BLaER1 treated with 17β-estradiol and CSF1 and Interleukin-3, amounts not matched to agents 10 nM and 100 nM (cell line): ENCODE data around the gene NBPF1.
"Not testable (repeated sequence)": the region's sequence is repeated elsewhere in the genome, so short reads cannot be mapped to it uniquely, and the experiment has no call there.

ENCODE experiments used
- H3K27ac ChIP-seq, 11 experiments: shearing (Covaris generic); formaldehyde crosslinking; 2 replicates each; pipeline ENCODE4 v1.8.1; 2022
- H3K27me3 ChIP-seq, 11 experiments: shearing (Covaris generic); formaldehyde crosslinking; 2 replicates each; pipeline ENCODE4 v1.8.1; 2022
- H3K36me3 ChIP-seq, 11 experiments: shearing (Covaris generic); formaldehyde crosslinking; 2 replicates each; pipeline ENCODE4 v1.8.1; 2022
- H3K4me1 ChIP-seq, 10 experiments: shearing (Covaris generic); formaldehyde crosslinking; 2 replicates each; pipeline ENCODE4 v1.8.1; 2022
- H3K4me2 ChIP-seq, 11 experiments: shearing (Covaris generic); formaldehyde crosslinking; 2 replicates each; pipeline ENCODE4 v1.8.1; 2022
- H3K4me3 ChIP-seq, 10 experiments: shearing (Covaris generic); formaldehyde crosslinking; 2 replicates each; pipeline ENCODE4 v1.8.1; 2022
- H3K9ac ChIP-seq, 11 experiments: shearing (Covaris generic); formaldehyde crosslinking; 2 replicates each; pipeline ENCODE4 v1.8.1; 2022
- H3K9me3 ChIP-seq, 11 experiments: shearing (Covaris generic); formaldehyde crosslinking; replicated peaks in 1 of 11; 2 replicates each; pipeline ENCODE4 v1.8.1; 2022
- H4K20me1 ChIP-seq, 11 experiments: shearing (Covaris generic); formaldehyde crosslinking; 2 replicates each; pipeline ENCODE4 v1.8.1; 2022

NBPF1 gene

GRCh38 chr1:16600855-16601786 lies 12.2 kb downstream of the NBPF1 start:
- H4K20me1 ChIP-seq, H3K27ac ChIP-seq, H3K4me3 ChIP-seq, H3K27me3 ChIP-seq, H3K4me2 ChIP-seq, H3K9me3 ChIP-seq, H3K9ac ChIP-seq, H3K4me1 ChIP-seq: not testable (repeated sequence)
- peaks cover 13 to 17% (median 16%) of the 10 kb centered on the region in 11 experiments; a peak in 21 of 22 replicates for H3K36me3 ChIP-seq

DNA sequence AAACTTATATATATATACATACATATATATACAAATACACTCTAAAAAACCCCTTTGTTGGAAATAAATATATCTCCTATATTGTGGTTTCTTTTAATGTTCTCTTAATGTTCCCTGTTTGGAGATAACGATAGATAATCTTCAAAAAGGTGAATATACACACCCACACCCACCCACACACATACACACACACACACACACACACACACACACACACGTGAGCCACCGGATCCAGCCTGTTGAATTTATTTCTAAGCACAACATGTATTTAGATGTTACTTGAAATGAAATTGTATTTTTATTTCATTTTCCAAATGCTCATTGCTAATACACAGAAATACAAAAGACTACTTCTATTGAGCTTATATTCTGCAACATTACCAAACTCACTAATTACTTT lies 14.0 kb downstream of the NBPF1 start:
- H4K20me1 ChIP-seq, H3K36me3 ChIP-seq, H3K9me3 ChIP-seq, H3K4me3 ChIP-seq, H3K27me3 ChIP-seq, H3K4me1 ChIP-seq, H3K27ac ChIP-seq, H3K9ac ChIP-seq, H3K4me2 ChIP-seq: not testable (repeated sequence)

DNA sequence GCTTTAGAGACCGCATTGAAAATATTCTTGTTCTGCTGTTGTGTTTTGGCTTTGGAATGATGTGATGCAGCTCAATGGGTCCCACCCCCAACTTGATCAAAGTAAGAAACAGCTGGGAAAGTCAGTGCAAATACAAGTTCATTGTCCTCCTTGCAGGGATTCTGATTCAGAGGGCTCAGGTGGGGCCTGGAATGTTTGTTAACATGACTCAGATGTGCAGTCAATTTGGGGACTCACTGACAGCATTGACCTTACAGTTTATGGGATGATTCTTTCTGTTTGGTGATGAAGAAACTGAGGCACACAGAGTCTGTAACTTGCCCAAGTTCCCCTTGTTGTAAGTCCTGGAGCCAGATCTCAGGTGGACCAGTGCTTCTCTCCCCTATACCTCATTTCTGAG lies 18.1 kb downstream of the NBPF1 start:
- not testable (repeated sequence) for H3K4me3 ChIP-seq, H3K9ac ChIP-seq, H3K4me2 ChIP-seq, H3K4me1 ChIP-seq, H3K27me3 ChIP-seq, H3K36me3 ChIP-seq, H3K27ac ChIP-seq, H4K20me1 ChIP-seq, H3K9me3 ChIP-seq

DNA sequence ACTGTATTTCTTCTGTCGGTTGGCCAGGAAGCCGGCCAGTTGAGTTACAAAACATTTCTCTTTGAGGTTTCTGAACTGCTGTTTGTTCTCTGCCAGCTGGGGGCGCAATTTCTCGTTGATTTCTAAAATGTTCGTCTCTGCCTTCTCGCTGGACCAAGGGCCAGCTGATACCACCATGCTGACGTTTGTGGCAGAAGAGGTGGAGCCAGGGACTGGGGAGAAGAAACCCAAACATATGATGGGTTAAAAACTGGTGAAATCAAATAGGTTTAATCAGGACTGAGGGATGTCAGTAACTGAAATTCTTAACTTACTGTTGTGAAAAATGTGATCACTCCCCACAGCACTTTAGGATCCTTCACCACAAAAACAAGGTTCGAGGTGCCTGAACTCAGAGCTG lies 21.5 kb downstream of the NBPF1 start:
- H3K27ac ChIP-seq, H3K9me3 ChIP-seq, H3K9ac ChIP-seq, H4K20me1 ChIP-seq, H3K4me3 ChIP-seq, H3K4me1 ChIP-seq, H3K27me3 ChIP-seq, H3K4me2 ChIP-seq, H3K36me3 ChIP-seq: not testable (repeated sequence)

DNA sequence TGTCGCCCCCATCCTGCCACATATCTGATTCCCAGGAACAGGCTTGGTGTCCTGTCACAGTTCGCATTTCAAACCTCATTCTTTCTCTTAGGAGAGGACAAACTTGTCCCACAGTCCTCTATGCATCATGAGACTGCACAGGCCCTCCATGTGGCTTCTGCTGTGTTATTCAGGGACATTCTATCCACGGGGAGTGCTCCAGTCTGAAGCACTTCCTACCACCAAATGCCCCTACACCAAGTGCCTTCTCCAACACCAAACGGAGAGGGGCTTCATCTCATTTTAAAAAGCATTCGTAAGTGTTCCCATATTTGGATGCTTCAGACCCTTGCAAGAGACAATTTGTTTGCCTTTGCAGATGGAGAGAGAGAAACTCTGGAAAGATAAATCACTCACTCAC lies 25.3 kb downstream of the NBPF1 start:
- not testable (repeated sequence) for H3K27me3 ChIP-seq, H3K9ac ChIP-seq, H3K4me1 ChIP-seq, H3K9me3 ChIP-seq, H3K27ac ChIP-seq, H3K4me3 ChIP-seq, H4K20me1 ChIP-seq, H3K4me2 ChIP-seq
- peaks cover 0 to 11% (median 0%) of the 10 kb centered on the region in 11 experiments; a peak in 5 of 22 replicates for H3K36me3 ChIP-seq

- H3K9me3 ChIP-seq, H3K4me3 ChIP-seq, H4K20me1 ChIP-seq, H3K4me2 ChIP-seq, H3K27ac ChIP-seq, H3K4me1 ChIP-seq, H3K9ac ChIP-seq, H3K27me3 ChIP-seq: not testable (repeated sequence)
- H3K36me3 ChIP-seq, result peaks cover 0 to 11% (median 0%) of the 10 kb centered on the region in 11 experiments; a peak in 5 of 22 replicates
Measured at GRCh38 chr1:16587639-16588038, 25.7 kb downstream of the NBPF1 start.

DNA sequence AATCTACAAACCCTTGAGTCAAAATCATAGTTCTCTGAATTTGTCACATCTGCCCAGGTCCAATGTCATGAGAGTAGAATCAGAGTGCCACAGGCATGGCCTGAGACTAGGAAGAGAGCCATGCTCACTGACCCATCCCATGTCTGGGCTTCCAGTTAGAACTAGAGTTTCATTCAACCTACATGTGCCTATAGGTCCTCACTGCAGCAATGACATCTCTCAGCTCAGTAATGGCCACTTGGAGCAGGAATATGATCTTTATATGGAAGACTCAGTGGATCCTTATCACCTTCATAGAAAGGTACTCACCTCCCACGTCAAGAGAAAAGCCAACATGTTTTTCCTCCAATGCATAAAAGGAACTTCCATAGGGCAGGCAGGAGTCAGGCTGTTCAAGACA lies 48.0 kb downstream of the NBPF1 start:
- H3K4me2 ChIP-seq, H3K9me3 ChIP-seq, H4K20me1 ChIP-seq, H3K27me3 ChIP-seq, H3K4me1 ChIP-seq, H3K27ac ChIP-seq, H3K4me3 ChIP-seq, H3K9ac ChIP-seq, H3K36me3 ChIP-seq: not testable (repeated sequence)

GRCh38 chr1:16561035-16561434 lies 52.3 kb downstream of the NBPF1 start:
- H3K27ac ChIP-seq, H3K4me3 ChIP-seq, H3K9me3 ChIP-seq, H4K20me1 ChIP-seq, H3K4me1 ChIP-seq, H3K27me3 ChIP-seq, H3K36me3 ChIP-seq, H3K4me2 ChIP-seq, H3K9ac ChIP-seq: not testable (repeated sequence)

DNA sequence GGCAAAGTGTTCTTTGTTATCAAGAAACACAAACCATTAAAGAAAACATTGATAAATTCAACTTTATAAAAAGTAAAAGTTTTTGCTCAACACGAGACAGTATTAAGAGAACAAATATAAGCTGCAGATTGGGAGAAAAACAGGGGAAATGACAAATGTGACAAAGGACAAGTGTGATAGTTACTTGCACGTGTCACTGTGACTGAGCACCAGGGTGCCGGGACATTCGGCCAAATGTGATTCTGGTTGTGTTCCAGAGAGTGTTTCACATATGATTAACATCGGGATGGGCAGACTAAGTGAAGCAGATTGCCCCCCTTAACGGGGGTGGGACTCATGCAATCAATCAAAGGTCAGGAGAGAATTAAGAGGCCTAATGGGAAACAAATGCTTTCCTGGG lies 52.9 kb downstream of the NBPF1 start:
- H3K4me3 ChIP-seq, H3K36me3 ChIP-seq, H3K27me3 ChIP-seq, H3K4me2 ChIP-seq, H4K20me1 ChIP-seq, H3K9ac ChIP-seq, H3K9me3 ChIP-seq, H3K27ac ChIP-seq, H3K4me1 ChIP-seq: not testable (repeated sequence)

DNA sequence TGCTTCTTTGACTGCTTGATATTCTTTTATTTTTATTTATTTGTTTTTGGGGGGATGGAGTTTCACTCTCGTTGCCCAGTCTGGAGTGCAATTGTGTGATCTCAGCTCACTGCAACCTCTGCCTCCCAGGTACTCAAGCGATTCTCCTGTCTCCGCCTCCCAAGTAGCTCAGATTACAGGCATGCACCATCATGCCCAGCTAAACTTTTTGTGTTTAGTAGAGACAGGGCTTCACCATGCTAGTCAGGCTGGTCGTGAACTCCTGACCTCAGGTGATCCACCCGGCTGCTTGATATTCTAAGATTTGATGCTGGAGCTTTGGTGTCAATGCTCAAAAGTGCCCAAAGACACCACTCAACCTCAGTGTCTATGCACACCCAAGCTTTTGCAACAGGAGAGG lies 53.7 kb downstream of the NBPF1 start:
- not testable (repeated sequence) for H3K4me2 ChIP-seq, H3K4me3 ChIP-seq, H3K4me1 ChIP-seq, H3K27ac ChIP-seq, H3K36me3 ChIP-seq, H4K20me1 ChIP-seq, H3K27me3 ChIP-seq, H3K9me3 ChIP-seq, H3K9ac ChIP-seq

GRCh38 chr1:16557034-16557433 lies 56.3 kb downstream of the NBPF1 start:
- H3K27ac ChIP-seq, H3K4me3 ChIP-seq, H3K27me3 ChIP-seq, H4K20me1 ChIP-seq, H3K4me1 ChIP-seq, H3K9me3 ChIP-seq, H3K36me3 ChIP-seq, H3K9ac ChIP-seq, H3K4me2 ChIP-seq: not testable (repeated sequence)

- H4K20me1 ChIP-seq, H3K9ac ChIP-seq, H3K27me3 ChIP-seq, H3K27ac ChIP-seq, H3K4me3 ChIP-seq, H3K36me3 ChIP-seq, H3K4me2 ChIP-seq, H3K9me3 ChIP-seq, H3K4me1 ChIP-seq: not testable (repeated sequence)
Measured at GRCh38 chr1:16553244-16553643, 60.1 kb downstream of the NBPF1 start.

DNA sequence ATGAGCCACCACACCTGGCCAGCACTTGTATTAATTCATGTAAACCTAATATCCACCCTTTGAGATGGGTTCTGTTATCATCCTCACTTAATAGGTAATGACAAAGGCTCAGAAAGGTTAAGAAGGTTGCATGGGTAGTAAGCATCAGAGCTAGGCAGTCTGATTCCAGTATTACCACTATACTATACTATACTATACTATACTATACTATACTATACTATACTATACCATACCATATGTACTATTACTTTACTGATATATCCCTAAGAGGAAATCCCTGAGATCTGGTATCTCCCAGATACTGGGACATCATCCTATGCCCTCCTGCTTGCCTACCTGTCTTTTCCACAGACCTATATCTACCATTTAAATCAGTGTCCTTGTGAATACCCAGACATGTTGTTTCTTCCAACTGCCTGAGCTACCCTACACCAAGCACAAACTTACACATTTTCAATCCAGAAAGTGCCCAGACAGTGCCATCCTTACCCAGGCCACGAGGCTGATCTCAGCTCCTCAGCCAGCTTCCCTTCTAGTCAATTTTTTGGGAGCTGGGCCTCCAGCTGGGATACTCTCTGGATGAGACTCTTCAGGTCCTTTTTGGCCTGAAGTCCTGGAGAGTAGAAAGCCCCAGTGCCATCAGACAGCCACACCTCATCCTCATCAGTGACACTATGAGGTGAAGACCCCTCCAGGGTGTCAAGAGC lies 63.0 kb downstream of the NBPF1 start:
- not testable (repeated sequence) for H3K9me3 ChIP-seq, H3K27ac ChIP-seq, H3K9ac ChIP-seq, H3K27me3 ChIP-seq, H3K4me3 ChIP-seq, H3K36me3 ChIP-seq, H3K4me2 ChIP-seq, H3K4me1 ChIP-seq, H4K20me1 ChIP-seq

DNA sequence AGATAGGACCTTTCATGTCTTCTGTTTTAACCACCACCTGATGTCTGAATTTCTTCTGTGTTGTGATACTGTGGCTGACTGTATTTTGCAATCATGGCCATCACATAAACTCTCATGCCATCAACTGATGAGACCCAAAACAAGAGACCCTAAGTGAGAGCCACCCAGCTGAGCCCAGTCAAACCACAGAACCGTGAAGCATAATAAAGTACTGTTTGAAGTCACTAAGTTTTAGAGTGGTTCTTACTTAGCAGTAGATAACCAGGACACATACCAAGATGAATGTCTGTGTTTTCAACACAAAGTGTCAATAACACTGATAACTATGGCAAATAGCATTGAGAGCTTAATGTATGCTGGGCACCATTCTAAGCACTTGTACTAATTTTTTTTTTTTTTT lies 63.8 kb downstream of the NBPF1 start:
- not testable (repeated sequence) for H3K27me3 ChIP-seq, H3K4me2 ChIP-seq, H4K20me1 ChIP-seq, H3K4me1 ChIP-seq, H3K4me3 ChIP-seq, H3K9ac ChIP-seq, H3K9me3 ChIP-seq, H3K27ac ChIP-seq, H3K36me3 ChIP-seq
